HG03045 (cell line): ENCODE results near the gene VAV3.
"Not testable (repeated sequence)": the region's sequence is repeated elsewhere in the genome, so short reads cannot be mapped to it uniquely, and the experiment has no call there.

ENCODE experiments used
- ATAC-seq: cut with Tn5 transposase; IDR thresholded peaks from one replicate; pipeline ENCODE4 v1.9.1; 2021; ENCODE audit warnings: mild to moderate bottlenecking, moderate library complexity; ENCODE audit not compliant: unreplicated experiment

The VAV3 gene

DNA sequence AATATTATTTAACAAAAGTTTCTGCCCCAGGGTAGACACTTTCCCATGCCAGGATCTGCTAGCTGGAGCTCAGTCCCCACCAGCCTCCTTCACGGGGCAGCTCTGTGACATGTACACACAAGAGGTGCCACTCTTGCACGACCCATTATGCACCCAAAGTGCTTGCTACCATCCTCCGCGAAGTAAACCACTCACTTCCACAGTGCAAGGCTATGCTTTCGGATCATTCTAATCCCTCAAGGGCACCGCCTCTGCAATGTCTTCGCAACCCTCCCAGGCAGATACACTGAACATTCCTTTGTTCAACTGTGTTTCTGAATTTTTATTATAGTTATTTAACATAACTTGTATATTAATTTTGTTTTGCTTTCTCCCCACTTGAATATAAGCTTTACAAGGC, 303.8 kb downstream of the VAV3 start:
- no peak for ATAC-seq

DNA sequence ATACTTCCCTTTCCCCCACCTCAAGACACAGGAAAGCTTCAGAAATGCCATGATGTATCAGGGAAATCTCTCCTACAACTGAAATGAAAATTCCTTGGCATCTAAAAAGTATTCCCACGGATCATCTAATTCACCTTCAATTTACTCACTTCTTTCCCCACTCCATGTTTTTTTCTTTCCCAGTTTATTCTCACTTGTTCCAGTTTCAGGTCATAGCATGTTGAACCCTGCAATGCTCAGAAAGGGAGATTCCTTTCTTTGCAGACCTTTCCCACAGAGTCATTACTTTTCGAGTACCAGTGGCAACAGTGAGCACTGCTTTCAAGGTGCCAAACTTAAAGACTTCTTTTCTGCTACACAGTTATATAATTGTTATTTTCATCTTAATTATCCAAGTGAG, 305.0 kb downstream of the VAV3 start:
- no peak for ATAC-seq

GRCh38 chr1:107657356-107657755, 307.6 kb downstream of the VAV3 start:
- ATAC-seq, result no peak

DNA sequence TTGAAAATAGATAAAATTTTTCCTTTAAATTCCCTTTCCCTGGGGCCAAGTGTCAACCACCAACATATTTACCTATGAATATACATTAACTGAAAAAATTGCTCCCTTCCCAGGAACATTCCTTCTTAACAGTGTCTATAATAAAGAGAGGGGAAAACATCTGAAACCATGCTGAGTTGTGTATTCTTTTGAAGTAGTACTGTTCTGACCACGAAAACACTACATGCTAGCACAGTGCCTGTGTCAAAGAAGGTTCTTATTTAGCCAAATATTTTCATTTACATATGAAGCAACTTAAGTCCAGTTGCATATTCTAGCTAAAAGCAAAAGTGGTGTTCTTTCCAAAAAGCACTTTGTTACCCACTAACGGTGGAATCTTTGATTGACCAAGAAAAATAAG, 311.2 kb downstream of the VAV3 start:
- no peak for ATAC-seq

- no peak for ATAC-seq
Measured at GRCh38 chr1:107653005-107653404, 312.0 kb downstream of the VAV3 start.

DNA sequence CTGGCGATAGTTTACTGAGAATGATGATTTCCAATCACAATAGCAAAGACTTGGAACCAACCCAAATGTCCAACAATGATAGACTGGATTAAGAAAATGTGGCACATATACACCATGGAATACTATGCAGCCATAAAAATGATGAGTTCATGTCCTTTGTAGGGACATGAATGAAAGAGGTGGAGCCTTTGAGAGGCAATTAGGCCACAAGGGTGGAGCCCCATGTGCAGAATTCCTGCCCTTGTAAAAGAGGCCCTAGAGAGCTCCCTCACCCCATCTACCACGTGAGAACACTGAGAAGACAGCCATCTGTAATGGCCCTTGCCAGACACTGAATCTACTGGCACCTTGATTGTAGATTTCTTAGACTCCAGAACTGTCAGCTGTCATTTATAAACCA, 314.2 kb downstream of the VAV3 start:
- not testable (repeated sequence) for ATAC-seq

GRCh38 chr1:107649023-107649422, 316.0 kb downstream of the VAV3 start:
- no peak for ATAC-seq

GRCh38 chr1:107648071-107648470, 316.9 kb downstream of the VAV3 start:
- no peak for ATAC-seq

- no peak for ATAC-seq
Measured at GRCh38 chr1:107647012-107647411, 318.0 kb downstream of the VAV3 start.

DNA sequence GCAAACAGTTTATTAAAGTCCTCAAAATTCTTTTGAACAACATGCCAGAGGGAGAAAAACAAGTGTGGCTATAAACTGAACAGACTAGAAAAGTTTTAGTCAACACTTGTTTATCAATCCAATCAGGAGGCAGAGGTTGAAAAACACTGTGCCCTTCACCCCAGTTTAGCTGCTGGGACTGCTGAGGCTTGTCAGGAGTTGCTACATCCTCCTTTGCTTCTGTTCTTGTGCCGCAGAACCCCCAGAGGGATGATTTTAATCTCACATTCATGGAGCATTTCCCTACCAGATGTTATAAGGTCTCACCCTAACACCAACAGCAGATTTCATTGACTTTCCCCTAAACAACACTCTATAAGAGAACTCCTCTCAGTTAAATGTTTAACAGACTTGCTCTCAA, 321.2 kb downstream of the VAV3 start:
- no peak for ATAC-seq

DNA sequence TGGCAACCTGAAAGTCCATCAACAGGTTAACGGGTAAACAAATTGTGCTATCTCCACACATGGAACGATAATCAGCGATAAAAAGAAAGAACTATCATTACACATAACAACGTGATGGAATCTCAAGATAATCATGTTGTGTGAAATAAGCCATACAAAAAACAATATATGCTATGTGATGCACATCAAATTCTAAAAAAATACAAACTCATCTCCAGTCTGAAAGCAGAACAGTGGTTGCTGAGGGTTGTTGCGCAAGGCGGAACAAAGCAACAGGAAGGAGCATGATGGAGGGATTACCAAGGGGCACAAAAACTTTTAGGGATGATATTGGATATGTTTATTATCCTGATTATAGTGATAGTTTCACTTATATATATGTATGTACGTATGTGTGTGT, 324.8 kb downstream of the VAV3 start:
- no peak for ATAC-seq

DNA sequence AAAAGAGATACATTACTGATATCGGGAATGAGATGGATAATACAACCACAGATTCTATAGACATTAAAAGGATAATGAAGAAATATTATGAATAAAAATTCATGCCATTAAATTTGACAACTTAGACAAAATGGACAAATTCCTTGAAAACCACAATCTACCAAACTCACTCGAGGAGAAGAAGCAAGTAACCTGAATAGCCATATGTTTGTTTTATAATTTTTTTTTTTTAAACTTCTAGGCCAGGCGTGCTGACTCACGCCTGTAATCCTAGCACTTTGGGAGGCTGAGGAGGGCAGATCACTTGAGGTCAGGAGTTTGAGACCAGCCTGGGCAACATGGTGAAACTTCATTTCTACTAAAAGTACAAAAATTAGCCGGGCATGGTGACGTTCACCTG, 327.9 kb downstream of the VAV3 start:
- ATAC-seq, result no peak

- no peak for ATAC-seq
Measured at GRCh38 chr1:107633596-107633995, 331.4 kb downstream of the VAV3 start.

DNA sequence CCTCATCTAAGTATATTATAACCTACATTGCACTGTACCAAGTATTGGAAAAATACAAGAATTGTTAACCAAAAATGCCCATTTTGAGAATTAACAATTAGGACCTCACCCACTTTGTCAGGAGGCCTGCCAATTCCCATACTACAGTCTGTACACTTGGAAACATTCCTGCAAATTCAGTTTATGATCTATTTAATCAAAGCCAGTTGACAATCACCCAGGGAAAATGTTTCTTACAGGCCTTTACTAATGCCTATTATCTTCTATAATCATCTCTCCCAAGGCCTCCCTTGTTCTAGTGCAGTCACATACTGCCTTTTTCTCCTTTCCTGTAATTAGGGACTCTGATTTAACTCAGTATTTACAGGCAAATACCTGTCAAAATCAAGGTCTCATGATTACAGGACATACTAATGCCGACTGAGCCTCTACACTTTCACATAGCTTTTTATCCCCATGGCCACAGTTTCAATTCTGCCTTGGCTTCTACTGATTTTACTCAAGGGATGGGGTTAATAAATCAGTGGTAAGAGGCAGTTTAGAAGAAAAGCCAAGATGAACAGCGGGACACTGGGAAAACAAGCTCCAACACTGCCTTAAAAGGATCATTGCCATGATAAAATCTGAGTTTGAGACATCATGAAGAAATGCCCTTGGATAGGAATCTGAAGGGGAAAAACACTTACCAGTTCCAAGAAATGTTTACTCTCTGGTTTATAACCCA, 338.7 kb downstream of the VAV3 start:
- ATAC-seq, result no peak

- ATAC-seq, result no peak
Measured at GRCh38 chr1:107625405-107626029, 339.5 kb downstream of the VAV3 start.

- ATAC-seq, result no peak
Measured at GRCh38 chr1:107623431-107623830, 341.5 kb downstream of the VAV3 start.

DNA sequence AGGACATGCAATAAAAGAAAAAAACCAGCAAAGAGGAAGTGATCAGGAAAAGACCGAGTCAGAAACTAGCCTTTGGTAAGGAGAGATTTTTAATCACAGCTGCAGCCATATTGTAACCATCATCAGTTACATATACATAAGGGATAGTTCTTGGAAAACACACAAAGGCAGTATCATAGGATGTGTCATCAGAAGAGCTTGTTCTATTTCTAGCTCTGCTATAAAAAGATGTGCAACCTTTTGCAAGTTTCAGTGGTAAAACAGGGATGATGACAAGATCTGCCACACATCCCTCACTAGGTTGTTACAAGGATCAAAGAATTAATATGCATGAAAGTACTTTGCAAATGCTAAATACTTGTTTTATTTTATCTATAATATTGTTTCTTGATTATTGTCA, 342.0 kb downstream of the VAV3 start:
- no peak for ATAC-seq

DNA sequence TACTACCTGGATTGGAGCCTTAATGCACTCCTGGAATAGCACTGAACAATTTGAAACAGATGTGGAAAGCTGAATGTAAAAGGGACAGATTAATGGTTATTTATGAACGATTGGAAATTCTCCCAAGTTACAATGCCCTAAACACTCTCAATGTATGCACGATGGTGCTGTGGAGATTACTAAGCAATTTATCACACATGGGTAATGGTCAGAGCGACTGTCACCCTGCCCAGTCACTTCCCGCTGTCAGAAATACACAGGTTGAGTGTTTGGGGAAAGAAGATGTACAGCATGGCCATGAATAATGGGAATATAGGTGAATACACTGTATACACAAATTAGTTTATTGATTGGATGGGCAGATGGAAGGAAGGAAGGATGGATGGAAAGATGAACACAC, 342.4 kb downstream of the VAV3 start:
- ATAC-seq, result no peak

- no peak for ATAC-seq
Measured at GRCh38 chr1:107620753-107621152, 344.2 kb downstream of the VAV3 start.

GRCh38 chr1:107618539-107618938, 346.4 kb downstream of the VAV3 start:
- no peak for ATAC-seq

DNA sequence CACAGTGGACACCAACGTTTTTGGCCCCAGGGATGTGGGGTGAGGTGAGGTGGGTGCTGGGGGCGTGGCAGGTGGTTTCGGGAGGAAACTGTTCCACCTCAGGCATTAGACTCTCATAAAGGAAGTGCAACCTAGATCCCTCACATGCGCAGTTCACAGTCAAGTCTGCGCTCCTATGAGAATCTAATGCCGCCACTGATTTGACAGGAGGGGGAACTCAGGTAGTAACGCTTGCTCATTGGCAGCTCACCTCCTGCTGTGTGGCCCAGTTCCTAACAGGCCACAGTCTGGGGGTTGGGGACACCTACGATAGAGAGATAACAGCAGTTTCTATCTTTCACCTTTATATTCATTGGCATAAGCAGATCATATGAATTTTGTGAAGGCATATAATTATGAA, 347.1 kb downstream of the VAV3 start:
- ATAC-seq, result no peak

DNA sequence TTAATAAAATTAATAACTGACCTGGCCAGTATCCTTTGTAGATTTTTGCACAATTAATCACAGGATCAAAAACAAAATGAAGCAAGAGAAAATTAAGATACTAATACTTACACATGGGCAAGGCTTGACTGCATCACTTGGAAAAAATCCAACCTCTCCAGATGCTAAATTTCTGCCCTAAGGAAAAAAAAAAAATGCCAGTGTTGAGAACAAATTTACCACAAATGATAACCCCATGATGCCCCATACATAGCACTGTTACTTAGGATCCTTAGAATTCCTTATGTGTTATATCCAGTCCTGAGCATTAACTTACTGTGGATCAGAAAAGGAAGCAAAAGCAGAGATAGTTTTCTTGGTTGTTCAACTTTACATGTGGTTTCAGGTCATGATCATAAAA, 347.5 kb downstream of the VAV3 start:
- no peak for ATAC-seq

- no peak for ATAC-seq
Measured at GRCh38 chr1:107609808-107610207, 355.2 kb downstream of the VAV3 start.
